Liver (tissue), 3 donors: ENCODE measurements around the gene TPRG1L.

Source experiments
- FOXA1 ChIP-seq: IDR thresholded peaks from 2 replicates; pipeline ENCODE4 v1.6.1; 2016; ENCODE audit warnings: antibody characterized with exemption
- TAF1 ChIP-seq: conservative IDR thresholded peaks from 2 replicates; pipeline ENCODE4 v1.6.1; 2016; ENCODE audit warnings: antibody characterized with exemption, mild to moderate bottlenecking
- YY1 ChIP-seq: IDR thresholded peaks from 2 replicates; pipeline ENCODE4 v1.6.1; 2016; ENCODE audit warnings: antibody characterized with exemption, mild to moderate bottlenecking
- TF ChIP-seq, protein P1 (sequence below): fragments of 150-350 bp; IDR thresholded peaks from 2 replicates; pipeline ENCODE4 v1.5.1; 2017; ENCODE audit warnings: improper control_type of control experiment, low read depth, low read length; ENCODE audit not compliant: missing input control
- TF ChIP-seq, protein P2 (sequence below): IDR thresholded peaks from 2 replicates; pipeline ENCODE4 v1.6.1; 2016; ENCODE audit warnings: antibody characterized with exemption, mild to moderate bottlenecking
- TF ChIP-seq, protein P3 (sequence below): IDR thresholded peaks from 2 replicates; pipeline ENCODE4 v1.6.1; 2016; ENCODE audit warnings: antibody characterized with exemption
- donor health status: healthy.
- donor health status: healthy.

DNA sequence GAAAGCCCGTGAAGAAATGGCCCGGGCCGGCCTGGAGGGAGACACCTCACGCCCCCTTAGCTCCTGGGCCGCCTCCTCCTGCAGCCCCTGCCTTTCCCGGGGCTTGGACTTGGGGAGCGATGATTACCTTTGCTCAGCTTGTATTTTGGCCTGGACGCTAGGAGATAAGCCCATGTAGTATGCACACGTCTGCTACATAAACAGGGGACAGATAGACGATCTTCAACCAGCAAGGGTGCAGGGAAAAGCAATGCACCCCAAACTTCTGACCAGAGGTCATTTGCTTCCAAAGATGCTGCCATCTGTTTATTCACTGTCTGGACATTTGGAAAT is 28.4 kb downstream of the TPRG1L start:
- TF ChIP-seq, protein P1, sequence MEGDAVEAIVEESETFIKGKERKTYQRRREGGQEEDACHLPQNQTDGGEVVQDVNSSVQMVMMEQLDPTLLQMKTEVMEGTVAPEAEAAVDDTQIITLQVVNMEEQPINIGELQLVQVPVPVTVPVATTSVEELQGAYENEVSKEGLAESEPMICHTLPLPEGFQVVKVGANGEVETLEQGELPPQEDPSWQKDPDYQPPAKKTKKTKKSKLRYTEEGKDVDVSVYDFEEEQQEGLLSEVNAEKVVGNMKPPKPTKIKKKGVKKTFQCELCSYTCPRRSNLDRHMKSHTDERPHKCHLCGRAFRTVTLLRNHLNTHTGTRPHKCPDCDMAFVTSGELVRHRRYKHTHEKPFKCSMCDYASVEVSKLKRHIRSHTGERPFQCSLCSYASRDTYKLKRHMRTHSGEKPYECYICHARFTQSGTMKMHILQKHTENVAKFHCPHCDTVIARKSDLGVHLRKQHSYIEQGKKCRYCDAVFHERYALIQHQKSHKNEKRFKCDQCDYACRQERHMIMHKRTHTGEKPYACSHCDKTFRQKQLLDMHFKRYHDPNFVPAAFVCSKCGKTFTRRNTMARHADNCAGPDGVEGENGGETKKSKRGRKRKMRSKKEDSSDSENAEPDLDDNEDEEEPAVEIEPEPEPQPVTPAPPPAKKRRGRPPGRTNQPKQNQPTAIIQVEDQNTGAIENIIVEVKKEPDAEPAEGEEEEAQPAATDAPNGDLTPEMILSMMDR = no peak
- TF ChIP-seq, protein P2, sequence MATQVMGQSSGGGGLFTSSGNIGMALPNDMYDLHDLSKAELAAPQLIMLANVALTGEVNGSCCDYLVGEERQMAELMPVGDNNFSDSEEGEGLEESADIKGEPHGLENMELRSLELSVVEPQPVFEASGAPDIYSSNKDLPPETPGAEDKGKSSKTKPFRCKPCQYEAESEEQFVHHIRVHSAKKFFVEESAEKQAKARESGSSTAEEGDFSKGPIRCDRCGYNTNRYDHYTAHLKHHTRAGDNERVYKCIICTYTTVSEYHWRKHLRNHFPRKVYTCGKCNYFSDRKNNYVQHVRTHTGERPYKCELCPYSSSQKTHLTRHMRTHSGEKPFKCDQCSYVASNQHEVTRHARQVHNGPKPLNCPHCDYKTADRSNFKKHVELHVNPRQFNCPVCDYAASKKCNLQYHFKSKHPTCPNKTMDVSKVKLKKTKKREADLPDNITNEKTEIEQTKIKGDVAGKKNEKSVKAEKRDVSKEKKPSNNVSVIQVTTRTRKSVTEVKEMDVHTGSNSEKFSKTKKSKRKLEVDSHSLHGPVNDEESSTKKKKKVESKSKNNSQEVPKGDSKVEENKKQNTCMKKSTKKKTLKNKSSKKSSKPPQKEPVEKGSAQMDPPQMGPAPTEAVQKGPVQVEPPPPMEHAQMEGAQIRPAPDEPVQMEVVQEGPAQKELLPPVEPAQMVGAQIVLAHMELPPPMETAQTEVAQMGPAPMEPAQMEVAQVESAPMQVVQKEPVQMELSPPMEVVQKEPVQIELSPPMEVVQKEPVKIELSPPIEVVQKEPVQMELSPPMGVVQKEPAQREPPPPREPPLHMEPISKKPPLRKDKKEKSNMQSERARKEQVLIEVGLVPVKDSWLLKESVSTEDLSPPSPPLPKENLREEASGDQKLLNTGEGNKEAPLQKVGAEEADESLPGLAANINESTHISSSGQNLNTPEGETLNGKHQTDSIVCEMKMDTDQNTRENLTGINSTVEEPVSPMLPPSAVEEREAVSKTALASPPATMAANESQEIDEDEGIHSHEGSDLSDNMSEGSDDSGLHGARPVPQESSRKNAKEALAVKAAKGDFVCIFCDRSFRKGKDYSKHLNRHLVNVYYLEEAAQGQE = no peak
- TF ChIP-seq, protein P3, sequence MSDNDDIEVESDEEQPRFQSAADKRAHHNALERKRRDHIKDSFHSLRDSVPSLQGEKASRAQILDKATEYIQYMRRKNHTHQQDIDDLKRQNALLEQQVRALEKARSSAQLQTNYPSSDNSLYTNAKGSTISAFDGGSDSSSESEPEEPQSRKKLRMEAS = no peak
- no peak for TF ChIP-seq TAF1
- TF ChIP-seq FOXA1 = no peak
- no peak for TF ChIP-seq YY1
